Esophagus (tissue), 2 donors: ENCODE results near the gene PCP4. TPM values are rescaled to one million over a fixed set of nuclear protein-coding genes. Genes with fewer than 3 reads are reported as not detected.

Experiments used
- H3K27ac ChIP-seq, 2 donors: one replicate each; pipeline ENCODE4 v1.5.1; 2013; ENCODE audit warnings: low read depth in 2 of 2, mild to moderate bottlenecking in 2 of 2, inconsistent platforms in 1 of 2, low read length in 1 of 2, moderate library complexity in 1 of 2
- H3K27me3 ChIP-seq, 2 donors: one replicate each; pipeline ENCODE4 v1.6.1; 2013; ENCODE audit warnings: low read length in 2 of 2, control low read depth in 1 of 2, mild to moderate bottlenecking in 1 of 2; ENCODE audit not compliant: insufficient read depth in 2 of 2, control insufficient read depth in 1 of 2
- H3K36me3 ChIP-seq, 2 donors: one replicate each; pipeline ENCODE4 v1.6.1; 2013; ENCODE audit warnings: low read length in 1 of 2; ENCODE audit not compliant: control insufficient read depth in 2 of 2, insufficient read depth in 2 of 2
- H3K4me1 ChIP-seq, 2 donors: one replicate each; pipeline ENCODE4 v1.6.1; 2013; ENCODE audit warnings: low read length in 1 of 2; ENCODE audit not compliant: control insufficient read depth in 2 of 2, insufficient read depth in 2 of 2
- H3K4me3 ChIP-seq, 2 donors: one replicate each; pipeline ENCODE4 v1.5.1; 2013; ENCODE audit warnings: low read length in 2 of 2, mild to moderate bottlenecking in 2 of 2, low read depth in 1 of 2, moderate library complexity in 1 of 2
- H3K9me3 ChIP-seq, 2 donors: one replicate each; pipeline ENCODE4 v1.6.1; 2013; ENCODE audit warnings: mild to moderate bottlenecking in 2 of 2, low read depth in 1 of 2, low read length in 1 of 2, moderate library complexity in 1 of 2; ENCODE audit not compliant: control insufficient read depth in 2 of 2, insufficient read depth in 1 of 2
- WGBS, 2 donors: extraction: QIAGEN DNeasy Blood & Tissue Kit; methylation state at CpG; one replicate each; pipeline ENCODE4 v1.1.7; 2013; 5-methylcytosine and 5-hydroxymethylcytosine counted together
- polyA plus RNA-seq, 2 donors: library from polyadenylated mRNA; stranded (reverse); fragments of 200-250 nt; gene quantifications; one replicate each; pipeline ENCODE4 v1.2.3, GENCODE V29; 2013
- donor health status: healthy with polysubstance abuse.
- donor health status: Bipolar disorder and iron deficiency.

PCP4 gene
- polyA plus RNA-seq, 2 donors = 28.9 to 42.3 TPM

- Histone ChIP-seq H3K4me1 (no peaks in the 10 kb centered on the region), H3K27me3 (no peaks in the 10 kb centered on the region), H3K27ac (no peak overlapping the region), H3K4me3 (no peak overlapping the region), H3K9me3 (no peaks in the 10 kb centered on the region), H3K36me3 (no peaks in the 10 kb centered on the region)
- 45 to 54% methylated on average over 1 of the region's 1 CpG for WGBS, 2 donors
These were observed 94.0 kb downstream of the PCP4 start for GRCh38 chr21:39961251-39961650.

GRCh38 chr21:39965026-39965425 lies 97.8 kb downstream of the PCP4 start:
- no peak overlapping the region for H3K27ac ChIP-seq
- H3K4me3 ChIP-seq = no peak overlapping the region
- 96 to 97% methylated on average over 1 of the region's 1 CpG for WGBS, 2 donors
- peaks cover 0 to 2% of the 10 kb centered on the region in 2 donors for H3K36me3 ChIP-seq
- H3K9me3 ChIP-seq = peaks cover 0 to 2% of the 10 kb centered on the region in 2 donors
- no peaks in the 10 kb centered on the region for H3K27me3 ChIP-seq
- no peaks in the 10 kb centered on the region for H3K4me1 ChIP-seq

GRCh38 chr21:39966786-39967185 lies 99.5 kb downstream of the PCP4 start:
- no peak overlapping the region for H3K4me3 ChIP-seq
- no peaks in the 10 kb centered on the region for H3K27me3 ChIP-seq
- no peak overlapping the region for H3K27ac ChIP-seq
- WGBS, 2 donors = 78 to 81% methylated on average over 3 of the region's 3 CpGs
- peaks cover 0 to 2% of the 10 kb centered on the region in 2 donors for H3K36me3 ChIP-seq
- no peaks in the 10 kb centered on the region for H3K4me1 ChIP-seq
- H3K9me3 ChIP-seq = peaks cover 0 to 4% of the 10 kb centered on the region in 2 donors

- H3K27me3 ChIP-seq = no peaks in the 10 kb centered on the region
- H3K36me3 ChIP-seq = peaks cover 0 to 2% of the 10 kb centered on the region in 2 donors
- H3K4me3 ChIP-seq = no peak overlapping the region
- H3K4me1 ChIP-seq = no peaks in the 10 kb centered on the region
- 91 to 94% methylated on average over 2 of the region's 2 CpGs for WGBS, 2 donors
- no peak overlapping the region for H3K27ac ChIP-seq
- H3K9me3 ChIP-seq = peaks cover 0 to 4% of the 10 kb centered on the region in 2 donors
These were observed 100.8 kb downstream of the PCP4 start for GRCh38 chr21:39968010-39968409.

- H3K27me3 ChIP-seq = no peaks in the 10 kb centered on the region
- 80 to 87% methylated on average over 8 of the region's 8 CpGs for WGBS, 2 donors
- H3K27ac ChIP-seq = no peak overlapping the region
- H3K4me3 ChIP-seq = no peak overlapping the region
- H3K4me1 ChIP-seq = no peaks in the 10 kb centered on the region
- peaks cover 0 to 2% of the 10 kb centered on the region in 2 donors for H3K36me3 ChIP-seq
- H3K9me3 ChIP-seq = peaks cover 0 to 6% of the 10 kb centered on the region in 2 donors
These were observed 102.6 kb downstream of the PCP4 start for GRCh38 chr21:39969691-39970364.

GRCh38 chr21:39971956-39972355 lies 104.7 kb downstream of the PCP4 start:
- peaks cover 0 to 2% of the 10 kb centered on the region in 2 donors for H3K36me3 ChIP-seq
- no peak overlapping the region for H3K27ac ChIP-seq
- no peaks in the 10 kb centered on the region for H3K4me1 ChIP-seq
- H3K4me3 ChIP-seq = no peak overlapping the region
- H3K27me3 ChIP-seq = no peaks in the 10 kb centered on the region
- peaks cover 4 to 10% of the 10 kb centered on the region in 2 donors for H3K9me3 ChIP-seq
- 6 to 9% methylated on average over 2 of the region's 2 CpGs for WGBS, 2 donors

GRCh38 chr21:39972471-39972870 lies 105.2 kb downstream of the PCP4 start:
- 26 to 39% methylated on average over 4 of the region's 4 CpGs for WGBS, 2 donors
- no peaks in the 10 kb centered on the region for H3K4me1 ChIP-seq
- H3K36me3 ChIP-seq = peaks cover 0 to 2% of the 10 kb centered on the region in 2 donors
- H3K9me3 ChIP-seq = peaks cover 4 to 10% of the 10 kb centered on the region in 2 donors
- H3K4me3 ChIP-seq = no peak overlapping the region
- H3K27ac ChIP-seq = no peak overlapping the region
- no peaks in the 10 kb centered on the region for H3K27me3 ChIP-seq

- 84 to 87% methylated on average over 14 of the region's 14 CpGs for WGBS, 2 donors
These were observed 105.9 kb downstream of the PCP4 start for GRCh38 chr21:39972976-39973770.

GRCh38 chr21:39976800-39977199 lies 109.6 kb downstream of the PCP4 start:
- 65% methylated on average over 5 of the region's 5 CpGs for WGBS, 2 donors

More at GRCh38 chr21:39972976-39973770, 105.9 kb downstream of the PCP4 start:
- Histone ChIP-seq H3K36me3 (peaks cover 0 to 2% of the 10 kb centered on the region in 2 donors), H3K27me3 (no peaks in the 10 kb centered on the region), H3K27ac (no peak overlapping the region), H3K9me3 (peaks cover 4 to 10% of the 10 kb centered on the region in 2 donors), H3K4me1 (no peaks in the 10 kb centered on the region), H3K4me3 (no peak overlapping the region)

More at GRCh38 chr21:39976800-39977199, 109.6 kb downstream of the PCP4 start:
- no peak overlapping the region for H3K27ac ChIP-seq
- peaks cover 4 to 5% of the 10 kb centered on the region in 2 donors for H3K9me3 ChIP-seq
- H3K4me1 ChIP-seq = no peaks in the 10 kb centered on the region
- no peaks in the 10 kb centered on the region for H3K36me3 ChIP-seq
- H3K4me3 ChIP-seq = no peak overlapping the region
- H3K27me3 ChIP-seq = no peaks in the 10 kb centered on the region
